Mucosa of stomach (tissue), 1 donor: Measurements from ENCODE around the gene SNAI3.

Experiments used
- H3K27me3 ChIP-seq: one replicate; pipeline ENCODE4 v1.7.0; 2013; ENCODE audit warnings: mild to moderate bottlenecking, low read length; ENCODE audit not compliant: control insufficient read depth, insufficient read depth
- H3K36me3 ChIP-seq: one replicate; pipeline ENCODE4 v1.7.0; 2013; ENCODE audit warnings: low read length; ENCODE audit not compliant: control insufficient read depth, insufficient read depth
- H3K4me1 ChIP-seq: one replicate; pipeline ENCODE4 v1.7.0; 2013; ENCODE audit warnings: mild to moderate bottlenecking, low read length; ENCODE audit not compliant: control insufficient read depth, insufficient read depth
- H3K4me3 ChIP-seq: one replicate; pipeline ENCODE4 v1.7.0; 2013; ENCODE audit warnings: low read length
- H3K9ac ChIP-seq: one replicate; pipeline ENCODE4 v1.7.0; 2013; ENCODE audit warnings: mild to moderate bottlenecking, low read length, moderate library complexity
- H3K9me3 ChIP-seq: one replicate; pipeline ENCODE4 v1.7.0; 2013; ENCODE audit warnings: mild to moderate bottlenecking, low read length, moderate library complexity; ENCODE audit not compliant: control insufficient read depth
- donor health status: Pancreatic carcinoma.

SNAI3 gene

DNA sequence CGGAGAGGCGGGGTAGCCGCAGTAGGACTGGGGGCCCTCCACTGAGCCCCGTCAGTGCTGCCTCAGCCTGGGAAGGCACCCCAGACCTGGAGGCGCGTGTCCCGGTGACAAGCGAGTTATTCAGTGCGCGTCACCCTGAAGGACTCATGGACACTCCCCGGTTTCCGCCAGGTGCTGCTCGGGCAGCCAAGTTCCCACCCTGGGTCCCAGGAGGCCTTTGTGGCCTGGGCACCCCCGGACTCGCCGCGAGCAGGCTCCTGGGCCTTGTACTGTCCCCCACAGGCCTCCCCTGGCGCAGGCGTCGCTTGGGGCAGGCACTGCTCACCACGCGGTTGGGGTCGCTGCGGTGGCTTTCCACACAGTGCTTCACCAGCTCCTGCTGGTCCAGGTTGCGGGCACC is 12.3 kb upstream of the SNAI3 start:
- Histone ChIP-seq H3K36me3 (no peaks in the 10 kb centered on the region), H3K9ac (no peak overlapping the region), H3K4me3 (no peak overlapping the region), H3K9me3 (no peaks in the 10 kb centered on the region), H3K4me1 (no peaks in the 10 kb centered on the region), H3K27me3 (no peaks in the 10 kb centered on the region)

DNA sequence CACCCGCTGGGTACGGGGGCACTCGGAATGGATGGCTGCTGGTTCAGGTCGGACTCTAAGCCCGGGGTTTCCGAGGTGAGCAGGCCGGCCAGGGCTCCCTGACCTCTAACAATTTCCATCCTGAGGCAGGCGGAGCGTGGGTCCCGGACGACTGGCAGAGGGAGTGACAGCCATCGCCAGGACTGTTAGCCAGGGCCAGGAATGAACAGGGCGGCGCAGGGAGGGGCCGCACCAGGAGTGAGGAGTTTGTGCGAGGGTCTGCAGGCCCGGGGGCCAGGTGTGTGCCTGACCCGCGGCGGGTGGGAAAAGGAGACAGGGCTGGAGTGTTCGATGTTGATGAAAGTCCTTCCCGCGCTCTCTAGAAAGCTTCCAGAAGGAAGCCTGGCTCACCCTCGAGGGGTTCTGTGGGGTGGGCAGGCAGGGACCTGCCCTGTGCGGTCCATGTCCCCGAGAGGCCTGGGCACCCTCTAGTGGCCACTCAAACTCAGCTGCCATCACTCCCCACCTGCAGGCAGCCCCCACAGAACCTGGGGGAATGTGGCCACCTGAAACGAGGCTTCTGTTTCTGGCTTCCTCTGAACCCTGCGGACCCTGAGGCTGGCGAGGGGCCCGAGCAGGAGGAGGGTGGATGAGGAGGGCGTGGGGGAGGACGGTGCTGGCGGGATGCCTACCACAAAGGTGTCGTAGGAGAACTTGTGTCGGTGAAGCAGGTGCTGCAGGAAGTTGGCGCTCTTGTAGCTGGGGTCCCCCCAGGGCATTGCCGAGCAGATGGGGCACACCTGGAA is 11.7 kb upstream of the SNAI3 start:
- Histone ChIP-seq H3K27me3 (no peaks in the 10 kb centered on the region), H3K9me3 (no peaks in the 10 kb centered on the region), H3K4me3 (no peak overlapping the region), H3K9ac (no peak overlapping the region), H3K4me1 (no peaks in the 10 kb centered on the region), H3K36me3 (no peaks in the 10 kb centered on the region)

DNA sequence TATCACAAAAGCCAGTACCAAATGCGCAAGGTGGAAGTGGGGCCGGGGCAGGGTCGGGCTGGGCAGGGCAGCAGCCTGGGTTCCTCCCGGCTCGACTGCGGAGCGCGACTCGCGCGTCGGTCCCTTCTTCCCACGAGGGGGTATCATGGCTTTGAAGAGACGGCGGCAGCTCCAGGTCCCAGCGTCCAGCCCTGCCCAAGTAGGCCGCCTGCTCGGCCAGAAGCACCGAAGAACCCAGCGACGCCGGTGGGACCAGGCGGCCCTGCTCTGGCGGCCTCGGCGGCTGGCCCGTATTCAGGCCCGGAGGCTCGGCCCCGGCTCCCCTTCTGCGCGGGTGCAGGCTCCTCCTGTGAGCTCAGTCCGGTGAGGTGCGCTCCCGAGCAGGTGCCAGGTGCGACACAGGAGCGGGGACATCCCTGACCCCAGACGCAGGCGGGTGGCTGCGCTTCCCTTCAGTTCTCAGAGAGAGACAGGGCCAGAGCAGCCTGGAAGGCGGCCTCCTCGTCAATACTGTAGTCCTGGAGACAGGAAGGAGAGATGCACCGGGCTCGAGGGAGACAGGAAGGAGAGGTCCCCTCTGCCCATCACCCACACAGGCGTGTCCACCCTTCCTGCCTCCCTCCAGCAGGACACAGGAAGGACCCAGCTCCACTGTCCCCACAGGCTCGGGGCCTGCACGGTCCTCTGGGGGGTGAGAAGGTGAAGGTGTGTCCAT is 11.0 kb upstream of the SNAI3 start:
- peaks cover 4% of the 10 kb centered on the region for H3K27me3 ChIP-seq
- no peaks in the 10 kb centered on the region for H3K36me3 ChIP-seq
- no peak overlapping the region for H3K4me3 ChIP-seq
- H3K9ac ChIP-seq = no peak overlapping the region
- H3K4me1 ChIP-seq = peaks cover 4% of the 10 kb centered on the region
- H3K9me3 ChIP-seq = no peaks in the 10 kb centered on the region

DNA sequence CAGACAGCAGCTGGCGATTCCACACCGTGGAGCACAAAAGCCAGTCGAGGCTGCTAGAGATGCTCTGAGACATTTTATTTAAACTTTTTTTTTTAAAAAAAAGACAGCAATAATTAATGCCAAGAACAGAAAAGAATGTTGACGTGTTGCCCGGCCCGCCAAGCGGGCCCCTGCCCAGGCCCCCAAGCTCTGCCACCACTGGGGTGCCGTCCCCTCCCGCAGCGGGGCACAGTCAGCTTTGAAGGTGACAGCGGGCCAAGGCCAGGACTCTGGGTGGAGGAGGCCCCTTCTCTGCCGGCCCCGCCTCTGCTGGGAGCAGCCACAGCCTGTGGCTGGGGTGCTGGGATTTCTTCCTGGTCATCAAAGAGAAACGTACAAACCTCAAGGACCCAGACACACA is 10.1 kb upstream of the SNAI3 start:
- Histone ChIP-seq H3K9me3 (no peaks in the 10 kb centered on the region), H3K9ac (no peak overlapping the region), H3K27me3 (peaks cover 6% of the 10 kb centered on the region), H3K4me1 (peaks cover 8% of the 10 kb centered on the region), H3K4me3 (no peak overlapping the region), H3K36me3 (no peaks in the 10 kb centered on the region)

DNA sequence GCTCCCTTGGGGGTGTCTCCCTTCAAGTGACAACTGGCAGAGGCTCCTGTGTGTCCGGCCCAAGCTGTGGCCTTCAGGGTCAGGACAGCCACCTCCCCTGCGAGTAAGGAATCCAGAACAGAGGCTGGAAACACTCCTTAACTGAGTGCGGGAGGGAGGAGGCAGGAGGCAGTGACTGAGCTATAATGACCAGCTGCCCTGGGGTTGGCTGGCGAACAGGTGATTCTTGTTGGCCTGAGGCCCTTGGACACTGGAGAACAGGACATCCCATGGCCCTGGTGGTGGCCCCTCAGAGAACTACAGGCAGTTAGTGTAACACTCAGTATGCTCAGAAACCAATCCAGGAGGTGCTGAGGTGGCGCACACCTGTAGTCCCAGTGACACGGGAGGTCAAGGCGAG is 9.4 kb upstream of the SNAI3 start:
- H3K9ac ChIP-seq = no peak overlapping the region
- peaks cover 8% of the 10 kb centered on the region for H3K4me1 ChIP-seq
- no peak overlapping the region for H3K4me3 ChIP-seq
- peaks cover 13% of the 10 kb centered on the region for H3K27me3 ChIP-seq
- H3K36me3 ChIP-seq = no peaks in the 10 kb centered on the region
- no peaks in the 10 kb centered on the region for H3K9me3 ChIP-seq

DNA sequence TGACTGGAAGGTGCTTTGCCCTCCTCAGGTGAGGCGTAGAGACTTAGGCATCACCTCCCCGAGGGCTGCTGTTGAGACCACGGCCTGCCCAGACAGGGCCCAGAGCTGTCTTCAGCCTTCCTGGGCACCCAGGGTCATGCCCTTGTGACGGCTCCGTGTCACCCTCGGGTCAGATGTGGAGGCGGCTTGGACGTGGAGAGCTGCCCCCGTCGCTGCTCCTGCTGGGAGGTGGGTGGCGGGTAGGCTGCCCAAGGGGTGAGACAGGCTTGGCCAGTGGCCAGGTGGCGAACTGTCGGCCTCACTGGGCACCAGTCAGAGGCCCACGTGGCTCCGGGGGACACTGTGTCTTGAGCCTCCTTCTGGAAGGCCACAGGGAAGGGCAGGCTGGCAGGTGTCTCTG is 8.9 kb upstream of the SNAI3 start:
- Histone ChIP-seq H3K4me3 (no peak overlapping the region), H3K4me1 (peaks cover 8% of the 10 kb centered on the region), H3K9me3 (no peaks in the 10 kb centered on the region), H3K27me3 (peaks cover 16% of the 10 kb centered on the region), H3K9ac (no peak overlapping the region), H3K36me3 (no peaks in the 10 kb centered on the region)

DNA sequence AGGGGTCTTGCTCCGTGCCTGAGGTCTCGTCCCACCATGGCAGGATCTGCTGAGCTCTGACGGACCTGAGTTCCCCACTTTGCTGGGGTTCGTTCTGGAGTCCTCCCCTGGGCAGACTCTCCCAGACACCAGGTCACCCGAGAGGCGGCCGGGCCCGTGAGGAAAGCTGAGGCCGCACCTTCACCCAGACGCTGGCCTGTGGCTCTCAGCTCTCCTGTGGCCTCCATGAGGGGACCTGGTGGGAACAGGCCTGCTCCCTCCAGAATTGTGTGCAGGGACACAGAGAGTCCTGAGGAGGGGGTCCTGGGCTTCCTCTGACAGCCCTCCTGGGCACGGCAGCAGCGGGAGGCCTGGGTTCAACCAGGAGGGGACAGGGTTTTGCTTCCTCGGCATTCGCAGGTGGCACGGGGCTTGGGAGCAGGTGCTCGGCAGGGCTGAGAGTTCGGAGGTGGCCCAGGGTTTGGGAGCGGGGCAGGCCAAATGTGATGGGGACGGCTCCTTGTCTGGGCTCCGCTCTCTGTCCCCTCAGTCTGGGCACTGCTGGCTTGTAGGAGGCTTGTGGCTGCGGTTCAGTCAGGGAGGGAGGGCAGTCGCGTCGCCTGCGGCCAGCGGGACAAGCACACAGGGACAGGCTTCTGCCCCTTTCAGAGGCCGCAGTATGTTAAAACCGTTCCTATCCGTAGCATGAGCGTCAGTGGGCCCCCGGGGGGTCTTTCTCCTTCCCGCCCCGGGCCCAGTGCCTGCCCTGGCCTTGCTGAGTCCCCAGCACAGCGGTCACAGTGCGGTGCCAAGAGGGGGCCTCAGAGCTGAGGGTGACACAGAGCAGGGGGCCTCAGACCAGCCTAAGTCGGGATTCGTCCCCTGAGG is 8.1 kb upstream of the SNAI3 start:
- H3K4me1 ChIP-seq = peaks cover 8% of the 10 kb centered on the region
- H3K36me3 ChIP-seq = no peaks in the 10 kb centered on the region
- H3K9me3 ChIP-seq = no peaks in the 10 kb centered on the region

DNA sequence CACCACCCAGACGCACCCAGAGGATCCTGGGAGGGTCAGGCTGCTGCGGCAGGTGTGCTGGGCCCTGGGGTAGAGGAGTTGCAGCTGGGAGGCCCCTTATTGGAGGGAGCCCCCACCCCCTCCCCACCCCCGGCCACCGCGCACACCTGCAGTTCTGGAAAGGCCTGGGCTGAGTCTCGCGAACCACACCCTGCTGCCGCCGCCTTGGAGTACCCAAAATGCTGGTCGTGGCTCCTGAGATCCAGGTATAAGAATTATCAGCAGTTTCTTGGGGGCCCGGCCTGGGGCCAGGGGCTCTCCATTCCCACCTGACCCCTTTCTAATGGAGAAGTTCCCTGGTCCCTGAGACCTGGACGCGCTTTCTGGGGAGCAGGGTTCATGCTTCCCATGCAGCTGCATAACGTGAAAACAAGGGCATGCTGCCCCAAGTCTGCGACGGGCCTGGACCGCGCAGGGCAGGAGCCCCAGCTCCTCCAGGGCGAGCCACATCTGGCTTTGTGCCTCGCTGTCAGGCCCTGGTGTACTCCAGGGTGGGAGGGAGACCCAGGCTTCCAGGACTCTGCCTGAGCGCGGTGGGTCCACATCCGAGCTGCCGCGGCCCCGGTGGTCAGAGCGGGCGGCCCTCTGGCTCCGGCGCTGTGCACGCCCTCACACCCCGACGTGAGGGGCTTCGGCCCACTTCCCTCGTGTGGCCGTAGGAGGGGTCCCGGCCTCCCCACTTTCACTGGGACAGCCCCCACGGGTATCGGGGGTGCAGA is 7.3 kb upstream of the SNAI3 start:
- Histone ChIP-seq H3K9me3 (no peaks in the 10 kb centered on the region), H3K27me3 (peaks cover 22% of the 10 kb centered on the region), H3K4me1 (peaks cover 8% of the 10 kb centered on the region), H3K4me3 (no peak overlapping the region), H3K9ac (no peak overlapping the region), H3K36me3 (no peaks in the 10 kb centered on the region)

More for the DNA sequence above, 8.1 kb upstream of the SNAI3 start:
- Histone ChIP-seq H3K9ac (no peak overlapping the region), H3K27me3 (peaks cover 16% of the 10 kb centered on the region), H3K4me3 (no peak overlapping the region)

DNA sequence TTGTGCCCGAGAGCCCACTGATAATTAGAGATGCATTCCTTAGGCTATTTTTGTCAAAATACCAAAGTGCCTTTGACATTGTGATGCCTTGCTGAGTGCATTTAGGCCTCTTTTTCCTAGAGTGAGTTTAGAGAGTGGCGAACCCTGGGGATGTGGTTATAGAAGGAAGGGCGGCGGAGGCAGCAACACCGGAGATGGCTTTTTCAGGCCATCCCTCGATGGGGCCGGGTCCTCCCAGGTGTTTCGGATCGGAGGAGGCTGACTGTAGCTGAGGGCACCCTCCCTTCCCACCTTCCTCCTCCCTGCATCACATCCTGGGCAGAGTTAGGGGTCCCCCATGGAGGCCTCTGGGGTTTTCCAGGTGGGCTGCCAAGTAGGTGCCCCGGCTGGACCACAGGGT is 6.6 kb upstream of the SNAI3 start:
- Histone ChIP-seq H3K36me3 (no peaks in the 10 kb centered on the region), H3K9me3 (no peaks in the 10 kb centered on the region), H3K27me3 (peaks cover 22% of the 10 kb centered on the region), H3K4me3 (no peak overlapping the region), H3K9ac (no peak overlapping the region), H3K4me1 (peaks cover 15% of the 10 kb centered on the region)

DNA sequence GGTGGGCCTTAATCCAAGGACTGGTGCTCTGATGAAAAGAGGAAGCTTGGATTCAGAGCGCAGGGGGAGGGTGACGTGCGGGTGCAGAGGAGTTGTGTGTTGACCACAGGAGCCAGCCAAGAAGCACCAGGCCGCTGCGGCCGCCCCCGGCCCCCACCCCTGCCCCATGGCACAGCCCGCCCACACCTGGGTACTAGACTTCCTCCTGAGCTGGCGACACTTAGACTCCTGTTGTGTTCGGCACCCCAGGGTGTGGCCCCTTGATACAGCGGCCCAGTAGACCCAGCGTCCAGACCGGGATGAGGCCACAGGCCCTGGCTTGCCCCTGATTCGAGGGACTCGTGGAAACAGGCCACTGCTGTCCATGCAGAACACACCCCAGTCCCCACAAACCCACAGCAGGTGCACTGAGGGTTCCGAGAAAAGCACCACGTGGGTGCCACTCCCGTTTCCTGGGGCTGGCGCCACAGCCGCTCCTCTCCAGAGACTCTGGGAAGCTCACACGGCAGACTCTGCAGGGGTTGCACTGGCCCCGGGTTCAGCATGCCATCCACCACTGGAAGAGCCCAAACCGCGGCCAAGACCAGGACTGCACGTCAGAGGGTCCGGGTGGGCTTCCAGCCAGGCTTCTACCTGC is 5.7 kb upstream of the SNAI3 start:
- H3K27me3 ChIP-seq = peaks cover 22% of the 10 kb centered on the region
- no peaks in the 10 kb centered on the region for H3K9me3 ChIP-seq
- no peaks in the 10 kb centered on the region for H3K36me3 ChIP-seq
- H3K4me1 ChIP-seq = peaks cover 23% of the 10 kb centered on the region
- H3K9ac ChIP-seq = no peak overlapping the region
- H3K4me3 ChIP-seq = no peak overlapping the region

DNA sequence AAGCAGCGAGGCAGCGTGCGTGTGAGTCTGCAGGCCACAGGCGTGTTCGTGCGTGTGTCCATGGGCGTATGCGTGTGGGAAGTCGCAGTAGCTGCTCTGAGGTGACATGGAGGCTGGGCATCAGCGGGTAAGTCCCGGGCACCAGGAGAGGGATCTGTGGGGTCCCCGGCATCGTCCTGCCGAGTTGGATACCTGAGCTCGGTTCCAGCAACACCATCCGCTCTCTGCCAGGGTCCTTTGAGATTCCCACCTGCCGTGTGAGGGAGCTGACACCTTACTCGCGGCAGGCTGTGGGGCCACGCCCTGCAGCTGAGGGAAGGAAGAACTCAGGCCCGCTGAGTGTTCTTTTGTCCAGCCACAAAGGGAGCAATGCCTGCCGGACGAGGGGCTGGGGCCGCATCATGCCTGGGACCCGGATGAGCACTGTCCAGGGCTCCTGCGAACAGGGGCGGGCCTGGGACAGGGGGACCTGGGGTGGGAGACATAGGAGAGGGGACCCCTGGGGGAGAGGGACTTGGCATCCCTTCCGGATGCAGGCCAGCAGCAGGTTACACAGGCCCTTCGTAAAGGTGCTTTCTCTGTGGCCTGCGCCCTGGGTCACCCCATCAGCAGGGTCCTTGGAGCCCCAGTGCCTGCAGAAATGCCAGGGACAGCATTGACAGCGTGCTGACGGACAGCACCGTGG is 5.0 kb upstream of the SNAI3 start:
- Histone ChIP-seq H3K36me3 (no peaks in the 10 kb centered on the region), H3K9ac (no peak overlapping the region), H3K27me3 (peaks cover 25% of the 10 kb centered on the region), H3K9me3 (no peaks in the 10 kb centered on the region), H3K4me1 (peaks cover 27% of the 10 kb centered on the region), H3K4me3 (no peak overlapping the region)
